Activated CD4-positive, alpha-beta T cell treated with anti-CD3 and anti-CD28 coated beads, Interleukin-2, amount 10 ng/mL, durations not matched to agents 24 days and 14 days (primary cell): ENCODE measurements around the gene FOXG1. TPM values are rescaled to one million over a fixed set of nuclear protein-coding genes. Genes with fewer than 3 reads are reported as not detected.

Experiments used
- DNase-seq: peaks from one replicate; pipeline ENCODE4 v3.0.0; 2022
- H3K27ac Mint-ChIP-seq: one replicate; pipeline ENCODE4 v1.8.0; 2022; ENCODE audit warnings: mild to moderate bottlenecking, mixed read lengths
- H3K27me3 Mint-ChIP-seq: one replicate; pipeline ENCODE4 v1.8.0; 2022; ENCODE audit warnings: mixed read lengths
- H3K36me3 Mint-ChIP-seq: one replicate; pipeline ENCODE4 v1.8.0; 2022; ENCODE audit warnings: low read depth, mild to moderate bottlenecking, mixed read lengths
- H3K4me1 Mint-ChIP-seq: one replicate; pipeline ENCODE4 v1.8.0; 2021; ENCODE audit warnings: mixed read lengths
- H3K4me3 Mint-ChIP-seq: one replicate; pipeline ENCODE4 v1.8.0; 2022; ENCODE audit warnings: mild to moderate bottlenecking, moderate library complexity, mixed read lengths
- H3K9me3 Mint-ChIP-seq: one replicate; pipeline ENCODE4 v1.8.0; 2021; ENCODE audit warnings: mixed read lengths
- intact Hi-C: fragments of 100-400 bp; cut with micrococcal nuclease; formaldehyde crosslinking; loops from one replicate; pipeline ENCODE4 v1.15.1; 2023
- total RNA-seq: library from RNA; stranded (reverse); gene quantifications from 2 replicates; pipeline ENCODE4 v1.2.3, GENCODE V29; 2022

Gene FOXG1
- not detected in 2 replicates for total RNA-seq

- intact Hi-C loops: no loop called here
- Mint-ChIP-seq H3K27me3 (peaks cover 50% of the 10 kb centered on the region), H3K36me3 (peaks cover 9% of the 10 kb centered on the region), H3K4me3 (peak within 1 kb of the TSS; percentile 41), H3K4me1 (peaks cover 7% of the 10 kb centered on the region), H3K9me3 (peaks cover 15% of the 10 kb centered on the region), H3K27ac (peak within 1 kb of the TSS; percentile 86)
- DNase-seq: no peak
Observed at GRCh38 chr14:28766469-28766955, at the start of gene FOXG1. FOXG1 (plus strand) TSS chr14:28766787; CDS start chr14:28767280, 493 bp downstream.

- no peaks in the 10 kb centered on the region for H3K27me3 Mint-ChIP-seq
- intact Hi-C loops: no loop called here
- no peak overlapping the region for H3K4me3 Mint-ChIP-seq
- H3K4me1 Mint-ChIP-seq: no peaks in the 10 kb centered on the region
- H3K27ac Mint-ChIP-seq: no peak overlapping the region
- DNase-seq: no peak
- H3K9me3 Mint-ChIP-seq: no peaks in the 10 kb centered on the region
- H3K36me3 Mint-ChIP-seq: no peaks in the 10 kb centered on the region
Observed at GRCh38 chr14:28719130-28719529, 47.5 kb upstream of the FOXG1 start.

- Mint-ChIP-seq H3K9me3 (peaks cover 6% of the 10 kb centered on the region), H3K4me3 (no peak overlapping the region), H3K27ac (no peak overlapping the region), H3K36me3 (no peaks in the 10 kb centered on the region), H3K27me3 (no peaks in the 10 kb centered on the region), H3K4me1 (no peaks in the 10 kb centered on the region)
- DNase-seq: no peak
- intact Hi-C loops: no loop called here
Observed at GRCh38 chr14:28731358-28731757, 35.2 kb upstream of the FOXG1 start.

- no peaks in the 10 kb centered on the region for H3K4me1 Mint-ChIP-seq
- peaks cover 4% of the 10 kb centered on the region for H3K9me3 Mint-ChIP-seq
- H3K27me3 Mint-ChIP-seq: no peaks in the 10 kb centered on the region
- no peak for DNase-seq
- no peak overlapping the region for H3K4me3 Mint-ChIP-seq
- H3K27ac Mint-ChIP-seq: no peak overlapping the region
- intact Hi-C loops: no loop called here
- H3K36me3 Mint-ChIP-seq: no peaks in the 10 kb centered on the region
Observed at GRCh38 chr14:28742171-28742846, 24.3 kb upstream of the FOXG1 start.

DNA sequence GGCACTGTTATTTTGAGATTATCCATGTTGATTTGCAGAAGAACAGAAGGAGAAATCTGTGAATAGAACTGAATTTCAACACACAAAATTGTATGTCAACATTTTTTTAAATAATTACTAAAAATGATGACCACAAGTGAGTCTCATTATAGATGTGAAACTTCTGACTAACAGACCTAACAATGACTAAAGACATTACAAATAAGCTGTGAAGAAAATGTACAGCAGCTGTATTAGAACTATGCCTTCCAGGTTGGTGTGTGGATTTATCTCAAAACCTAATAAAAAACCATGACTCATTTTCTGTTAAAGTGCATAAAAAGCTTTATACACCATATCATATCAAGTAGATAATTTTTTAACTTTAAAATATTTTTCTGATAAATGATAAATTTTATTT lies 22.5 kb upstream of the FOXG1 start:
- no peaks in the 10 kb centered on the region for H3K4me1 Mint-ChIP-seq
- H3K36me3 Mint-ChIP-seq: no peaks in the 10 kb centered on the region
- no peak for DNase-seq
- intact Hi-C loops: no loop called here
- no peak overlapping the region for H3K4me3 Mint-ChIP-seq
- no peak overlapping the region for H3K27ac Mint-ChIP-seq
- H3K27me3 Mint-ChIP-seq: no peaks in the 10 kb centered on the region
- H3K9me3 Mint-ChIP-seq: peaks cover 4% of the 10 kb centered on the region

- intact Hi-C loops: no loop called here
- no peaks in the 10 kb centered on the region for H3K36me3 Mint-ChIP-seq
- H3K4me3 Mint-ChIP-seq: no peak overlapping the region
Observed at GRCh38 chr14:28745176-28745575, 21.4 kb upstream of the FOXG1 start.

DNA sequence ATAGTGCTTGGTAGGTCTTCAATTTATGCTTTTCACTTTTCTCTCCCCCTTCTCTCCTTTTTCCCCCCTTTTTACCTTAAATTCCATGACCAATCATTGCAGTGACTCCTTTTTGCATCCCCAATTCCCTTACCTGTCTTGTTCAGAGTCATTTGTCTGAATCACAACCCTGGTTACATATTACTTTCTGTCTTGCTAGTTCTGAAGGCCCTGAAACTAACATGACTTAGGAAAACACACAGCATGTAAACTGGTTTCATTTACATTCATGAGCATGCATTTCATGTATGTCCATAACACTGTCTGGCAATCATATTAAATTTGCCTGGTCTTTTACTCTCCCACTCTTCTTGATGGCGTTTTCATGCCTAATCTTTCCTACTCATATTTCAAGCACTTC lies 20.3 kb upstream of the FOXG1 start:
- DNase-seq: no peak
- H3K27me3 Mint-ChIP-seq: no peaks in the 10 kb centered on the region
- H3K36me3 Mint-ChIP-seq: no peaks in the 10 kb centered on the region
- intact Hi-C loops: no loop called here
- no peaks in the 10 kb centered on the region for H3K4me1 Mint-ChIP-seq
- H3K9me3 Mint-ChIP-seq: no peaks in the 10 kb centered on the region
- H3K27ac Mint-ChIP-seq: no peak overlapping the region
- H3K4me3 Mint-ChIP-seq: no peak overlapping the region

More at GRCh38 chr14:28745176-28745575, 21.4 kb upstream of the FOXG1 start:
- no peak for DNase-seq
- Mint-ChIP-seq H3K4me1 (no peaks in the 10 kb centered on the region), H3K27ac (no peak overlapping the region), H3K9me3 (peaks cover 4% of the 10 kb centered on the region), H3K27me3 (no peaks in the 10 kb centered on the region)

GRCh38 chr14:28751467-28752058 lies 15.0 kb upstream of the FOXG1 start:
- no peak overlapping the region for H3K27ac Mint-ChIP-seq
- no peaks in the 10 kb centered on the region for H3K9me3 Mint-ChIP-seq
- no peak overlapping the region for H3K4me3 Mint-ChIP-seq
- intact Hi-C loops: loop anchor here (5.0 to 10.0 kb wide), 2 partner anchors 783 to 1461 kb away; no protein-coding TSS in a partner anchor
- H3K27me3 Mint-ChIP-seq: peaks cover 19% of the 10 kb centered on the region
- H3K4me1 Mint-ChIP-seq: no peaks in the 10 kb centered on the region
- no peaks in the 10 kb centered on the region for H3K36me3 Mint-ChIP-seq
- DNase-seq: peak; percentile 64

GRCh38 chr14:28754209-28754985 lies 12.2 kb upstream of the FOXG1 start:
- Mint-ChIP-seq H3K27me3 (peaks cover 40% of the 10 kb centered on the region), H3K4me3 (no peak overlapping the region), H3K9me3 (no peaks in the 10 kb centered on the region), H3K4me1 (no peaks in the 10 kb centered on the region), H3K36me3 (no peaks in the 10 kb centered on the region), H3K27ac (no peak overlapping the region)
- intact Hi-C loops: loop anchor here (5.0 to 10.0 kb wide), 2 partner anchors 780 to 1458 kb away; no protein-coding TSS in a partner anchor
- no peak for DNase-seq

- Mint-ChIP-seq H3K36me3 (no peaks in the 10 kb centered on the region), H3K27ac (no peak overlapping the region), H3K4me1 (no peaks in the 10 kb centered on the region), H3K4me3 (no peak overlapping the region), H3K27me3 (peaks cover 49% of the 10 kb centered on the region), H3K9me3 (peaks cover 5% of the 10 kb centered on the region)
- no peak for DNase-seq
- intact Hi-C loops: loop anchor here (10.0 kb wide), 1 partner anchor 779 kb away; no protein-coding TSS in a partner anchor
Observed at GRCh38 chr14:28755198-28755815, 11.3 kb upstream of the FOXG1 start.

GRCh38 chr14:28755884-28756268 lies 10.7 kb upstream of the FOXG1 start:
- no peaks in the 10 kb centered on the region for H3K36me3 Mint-ChIP-seq
- intact Hi-C loops: loop anchor here (10.0 kb wide), 1 partner anchor 779 kb away; no protein-coding TSS in a partner anchor
- H3K27me3 Mint-ChIP-seq: peaks cover 52% of the 10 kb centered on the region
- H3K27ac Mint-ChIP-seq: no peak overlapping the region
- H3K9me3 Mint-ChIP-seq: peaks cover 5% of the 10 kb centered on the region
- no peak overlapping the region for H3K4me3 Mint-ChIP-seq
- no peak for DNase-seq
- H3K4me1 Mint-ChIP-seq: no peaks in the 10 kb centered on the region

- H3K27ac Mint-ChIP-seq: no peak overlapping the region
- no peak overlapping the region for H3K4me3 Mint-ChIP-seq
- no peaks in the 10 kb centered on the region for H3K4me1 Mint-ChIP-seq
- DNase-seq: no peak
- intact Hi-C loops: loop anchor here (10.0 kb wide), 1 partner anchor 778 kb away; no protein-coding TSS in a partner anchor
- H3K36me3 Mint-ChIP-seq: no peaks in the 10 kb centered on the region
- peaks cover 55% of the 10 kb centered on the region for H3K27me3 Mint-ChIP-seq
- peaks cover 5% of the 10 kb centered on the region for H3K9me3 Mint-ChIP-seq
Observed at GRCh38 chr14:28756269-28756883, 10.2 kb upstream of the FOXG1 start.

DNA sequence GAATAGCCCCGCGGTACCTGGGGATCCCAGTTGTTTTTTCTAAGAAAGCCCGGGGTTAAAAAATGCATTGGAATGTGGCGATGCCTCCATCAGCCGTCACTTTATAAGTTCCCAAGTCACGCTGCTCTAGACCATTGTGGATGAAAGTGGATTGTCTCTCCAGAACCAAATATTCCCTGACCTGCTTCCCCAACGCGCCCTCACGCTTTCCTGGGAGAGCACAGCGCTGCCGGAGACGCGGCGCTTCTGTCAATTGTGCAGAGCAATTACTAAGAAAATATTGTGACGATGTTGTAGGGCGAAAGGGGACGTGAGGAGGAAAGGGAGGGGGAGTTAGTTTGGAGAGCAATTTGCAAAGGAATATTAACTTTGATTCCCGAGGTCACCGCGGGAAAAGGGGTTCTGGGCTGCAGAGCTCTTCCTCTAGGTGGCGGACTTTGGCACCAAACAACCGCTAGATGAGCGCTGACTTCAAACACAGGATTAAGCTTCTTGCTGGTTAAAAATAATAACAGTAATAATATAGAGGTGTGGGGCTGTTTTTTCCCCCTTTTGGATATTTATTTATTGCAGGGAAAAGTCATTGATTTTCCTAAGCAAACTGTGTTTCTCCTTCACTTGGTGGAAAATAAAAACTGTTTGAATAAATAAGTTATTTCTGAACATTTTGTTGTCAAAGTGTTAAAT lies 9.6 kb upstream of the FOXG1 start:
- H3K9me3 Mint-ChIP-seq: peaks cover 5% of the 10 kb centered on the region
- no peak for DNase-seq
- intact Hi-C loops: loop anchor here (10.0 kb wide), 1 partner anchor 778 kb away; no protein-coding TSS in a partner anchor

More for the DNA sequence above, 9.6 kb upstream of the FOXG1 start:
- no peak overlapping the region for H3K4me3 Mint-ChIP-seq
- no peaks in the 10 kb centered on the region for H3K36me3 Mint-ChIP-seq
- peaks cover 60% of the 10 kb centered on the region for H3K27me3 Mint-ChIP-seq
- no peaks in the 10 kb centered on the region for H3K4me1 Mint-ChIP-seq
- H3K27ac Mint-ChIP-seq: no peak overlapping the region
